Measurements from ENCODE around the gene NBEAL2.
"Not testable (repeated sequence)": the region's sequence is repeated elsewhere in the genome, so short reads cannot be mapped to it uniquely, and the experiment has no call there.

The NBEAL2 gene

DNA sequence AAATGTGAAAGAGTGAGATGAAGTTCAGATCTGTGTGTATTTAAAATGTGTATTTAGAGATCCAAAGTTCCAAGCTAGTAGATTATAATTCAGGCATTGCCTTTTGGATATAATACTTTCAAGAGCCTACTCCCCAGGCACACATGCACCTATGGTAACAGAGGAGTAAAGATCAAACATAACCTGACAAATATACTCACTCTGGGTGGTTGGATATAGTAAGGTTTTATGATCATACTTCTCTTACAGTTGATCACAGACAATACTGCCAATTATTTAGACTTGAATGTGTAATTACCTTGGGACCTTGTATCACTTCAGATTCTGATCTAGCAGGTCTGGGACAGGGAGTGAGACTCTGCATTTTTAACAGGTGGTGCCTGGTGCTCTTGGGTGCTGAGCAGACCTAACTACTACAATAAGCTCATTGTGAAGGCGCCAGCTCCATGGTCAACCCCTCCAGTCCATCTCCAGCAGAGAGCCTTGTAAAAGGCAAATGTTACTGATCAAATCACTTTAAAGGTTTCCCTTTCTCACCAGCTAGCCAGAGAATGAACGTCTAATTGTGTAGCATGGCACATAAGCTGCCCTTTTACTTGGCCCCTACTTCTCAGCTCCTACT, 55.5 kb downstream of the NBEAL2 start:
- DNase-seq (ENCODE audit: low read depth in 1 of 2, low spot score in 1 of 2): no peak

GRCh38 chr3:47035645-47036044, 56.2 kb downstream of the NBEAL2 start:
- no peak for DNase-seq (ENCODE audit: low read depth in 1 of 2, low spot score in 1 of 2)

DNA sequence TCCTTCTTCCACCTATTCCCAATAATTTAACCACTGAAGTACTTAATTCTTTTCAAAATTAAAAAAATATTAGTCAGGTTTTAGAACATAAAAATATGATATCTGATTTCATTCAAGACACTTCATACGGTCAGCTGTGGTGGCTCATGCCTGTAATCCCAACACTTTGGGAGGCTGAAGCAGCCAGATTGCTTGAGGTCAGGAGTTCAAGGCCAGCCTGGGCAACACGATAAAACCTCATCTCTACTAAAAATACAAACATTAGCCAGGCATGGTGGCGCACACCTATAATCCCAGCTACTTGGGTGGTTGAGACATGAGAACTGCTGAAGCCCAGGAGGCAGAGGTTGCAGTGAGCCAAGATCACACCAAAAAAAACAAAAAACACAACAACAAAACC, 56.7 kb downstream of the NBEAL2 start:
- no peak for DNase-seq (ENCODE audit: low read depth in 1 of 2, low spot score in 1 of 2)

GRCh38 chr3:47037302-47037701, 57.8 kb downstream of the NBEAL2 start:
- not testable (repeated sequence) for DNase-seq (ENCODE audit: low read depth in 1 of 2, low spot score in 1 of 2)

DNA sequence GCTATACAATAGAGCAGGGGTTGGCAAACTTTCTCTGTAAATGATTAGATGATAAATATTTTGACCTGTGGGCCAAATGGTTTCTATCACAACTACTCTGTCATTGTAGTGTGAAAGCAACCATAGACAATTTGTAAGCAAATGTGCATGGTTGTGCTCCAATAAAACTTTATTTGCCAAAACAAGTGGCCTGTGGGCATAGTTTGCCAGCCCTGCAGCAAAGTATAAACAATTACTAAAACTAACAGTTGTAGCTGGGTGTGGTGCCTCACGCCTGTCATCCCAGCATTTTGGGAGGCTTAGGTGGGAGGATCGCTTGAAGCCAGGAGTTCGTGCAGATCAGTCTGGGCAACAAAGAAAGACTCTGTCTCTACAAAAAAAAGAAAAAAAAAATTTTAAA, 61.6 kb downstream of the NBEAL2 start:
- no peak for DNase-seq (ENCODE audit: low read depth in 1 of 2, low spot score in 1 of 2)

GRCh38 chr3:47042231-47042791, 62.8 kb downstream of the NBEAL2 start:
- DNase-seq (ENCODE audit: low read depth in 1 of 2, low spot score in 1 of 2): no peak

DNA sequence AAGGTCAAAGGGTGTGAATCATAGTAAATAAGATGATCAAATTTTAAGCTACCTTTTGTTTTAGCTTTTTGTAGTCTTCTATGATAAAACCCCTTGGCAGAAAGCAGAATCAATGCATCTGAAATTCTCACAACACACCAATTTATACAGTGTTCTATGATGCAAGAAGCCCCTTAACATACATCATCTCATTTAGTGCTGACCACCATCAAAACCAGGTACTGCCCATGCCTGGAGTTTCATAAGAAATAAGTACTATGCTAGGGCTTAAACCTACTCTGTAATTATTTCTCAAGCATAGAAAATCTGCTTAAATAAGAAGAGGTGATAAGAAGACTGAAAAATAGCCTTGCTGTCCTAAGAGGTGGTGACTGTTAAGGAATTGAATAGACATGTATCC, 67.6 kb downstream of the NBEAL2 start:
- no peak for DNase-seq (ENCODE audit: low read depth in 1 of 2, low spot score in 1 of 2)

DNA sequence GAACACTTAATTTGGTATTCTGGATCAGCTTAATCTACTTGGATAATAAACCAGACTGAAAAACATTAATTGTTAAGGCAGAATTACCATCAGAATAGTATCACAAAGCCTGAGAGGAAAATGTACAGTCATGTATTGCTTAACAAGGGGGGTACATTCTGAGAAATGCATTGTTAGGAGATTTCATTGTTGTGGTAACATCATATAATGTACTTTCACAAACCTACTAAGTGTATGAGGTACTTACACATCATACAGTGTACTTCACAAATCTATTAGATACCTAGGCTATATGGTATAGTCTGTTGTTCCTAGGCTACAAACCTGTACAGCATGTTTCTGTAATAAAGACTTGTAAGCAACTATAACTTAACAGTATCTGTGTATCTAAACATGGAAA, 68.2 kb downstream of the NBEAL2 start:
- no peak for DNase-seq (ENCODE audit: low read depth in 1 of 2, low spot score in 1 of 2)

DNA sequence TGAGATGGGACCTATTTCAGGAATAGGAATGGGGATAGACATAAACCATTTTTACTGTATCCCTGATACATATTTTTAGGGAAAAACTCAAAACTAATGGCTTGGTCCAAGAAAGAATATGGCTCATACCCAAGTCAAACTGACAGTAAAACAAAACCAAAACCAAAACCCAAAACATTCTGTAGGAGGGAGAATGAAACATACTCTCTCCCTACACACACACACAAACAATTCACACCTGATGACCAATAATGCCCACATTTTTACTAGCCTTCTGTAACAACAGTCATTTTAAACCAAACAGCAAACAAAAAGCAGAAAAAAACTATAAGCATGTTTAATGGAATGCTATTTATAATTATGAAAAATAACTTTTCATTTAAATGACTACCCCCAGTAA, 74.9 kb downstream of the NBEAL2 start:
- no peak for DNase-seq (ENCODE audit: low read depth in 1 of 2, low spot score in 1 of 2)

- DNase-seq (ENCODE audit: low read depth in 1 of 2, low spot score in 1 of 2): no peak
These were observed 77.2 kb downstream of the NBEAL2 start for GRCh38 chr3:47056705-47057104.

GRCh38 chr3:47057212-47057671, 77.8 kb downstream of the NBEAL2 start:
- peak; percentile 5 to 19 for DNase-seq (ENCODE audit: low read depth in 1 of 2, low spot score in 1 of 2)
